ENCODE data around the gene KRT5. TPM values are rescaled to one million over a fixed set of nuclear protein-coding genes. Genes with fewer than 3 reads are reported as not detected.

The KRT5 gene
- total and polyA plus RNA-seq, 10 of the 15 experiments (the other 5 are each of a cell fraction or from before 2014, with no cell fraction given): 1.6 TPM; not detected in 9

DNA sequence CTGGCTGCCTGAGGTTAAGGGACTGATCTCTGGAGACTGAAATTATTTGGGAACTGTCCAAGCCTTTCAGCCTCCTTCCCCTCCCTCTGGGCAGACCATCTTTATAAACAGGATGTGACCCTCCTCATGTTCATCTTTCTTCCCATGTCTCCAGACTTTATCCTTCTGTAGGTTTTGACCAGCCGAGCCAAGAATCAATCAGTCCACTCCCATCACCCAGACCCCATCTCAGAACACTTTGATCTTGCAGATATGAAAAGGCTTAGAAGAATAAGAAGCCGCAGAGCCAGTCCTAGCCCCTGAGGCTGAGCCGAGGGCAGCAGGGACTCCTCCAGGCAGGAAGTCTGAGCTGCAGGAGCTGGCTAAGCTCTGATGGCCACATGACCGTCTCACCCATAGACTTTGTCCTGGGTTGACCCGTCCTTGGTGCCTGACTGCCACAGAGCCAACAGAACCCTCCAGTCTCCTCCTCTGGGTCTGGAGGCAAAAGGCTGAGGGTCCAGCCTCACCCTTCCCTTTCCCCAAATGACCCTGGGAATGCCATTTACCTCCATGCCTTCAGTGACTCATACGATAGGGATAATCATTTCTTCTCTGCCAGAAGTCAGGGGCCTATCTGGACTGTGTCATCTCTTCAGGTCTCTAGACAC is 31.1 kb upstream of the KRT5 start (continued):
- TF ChIP-seq, protein P1, sequence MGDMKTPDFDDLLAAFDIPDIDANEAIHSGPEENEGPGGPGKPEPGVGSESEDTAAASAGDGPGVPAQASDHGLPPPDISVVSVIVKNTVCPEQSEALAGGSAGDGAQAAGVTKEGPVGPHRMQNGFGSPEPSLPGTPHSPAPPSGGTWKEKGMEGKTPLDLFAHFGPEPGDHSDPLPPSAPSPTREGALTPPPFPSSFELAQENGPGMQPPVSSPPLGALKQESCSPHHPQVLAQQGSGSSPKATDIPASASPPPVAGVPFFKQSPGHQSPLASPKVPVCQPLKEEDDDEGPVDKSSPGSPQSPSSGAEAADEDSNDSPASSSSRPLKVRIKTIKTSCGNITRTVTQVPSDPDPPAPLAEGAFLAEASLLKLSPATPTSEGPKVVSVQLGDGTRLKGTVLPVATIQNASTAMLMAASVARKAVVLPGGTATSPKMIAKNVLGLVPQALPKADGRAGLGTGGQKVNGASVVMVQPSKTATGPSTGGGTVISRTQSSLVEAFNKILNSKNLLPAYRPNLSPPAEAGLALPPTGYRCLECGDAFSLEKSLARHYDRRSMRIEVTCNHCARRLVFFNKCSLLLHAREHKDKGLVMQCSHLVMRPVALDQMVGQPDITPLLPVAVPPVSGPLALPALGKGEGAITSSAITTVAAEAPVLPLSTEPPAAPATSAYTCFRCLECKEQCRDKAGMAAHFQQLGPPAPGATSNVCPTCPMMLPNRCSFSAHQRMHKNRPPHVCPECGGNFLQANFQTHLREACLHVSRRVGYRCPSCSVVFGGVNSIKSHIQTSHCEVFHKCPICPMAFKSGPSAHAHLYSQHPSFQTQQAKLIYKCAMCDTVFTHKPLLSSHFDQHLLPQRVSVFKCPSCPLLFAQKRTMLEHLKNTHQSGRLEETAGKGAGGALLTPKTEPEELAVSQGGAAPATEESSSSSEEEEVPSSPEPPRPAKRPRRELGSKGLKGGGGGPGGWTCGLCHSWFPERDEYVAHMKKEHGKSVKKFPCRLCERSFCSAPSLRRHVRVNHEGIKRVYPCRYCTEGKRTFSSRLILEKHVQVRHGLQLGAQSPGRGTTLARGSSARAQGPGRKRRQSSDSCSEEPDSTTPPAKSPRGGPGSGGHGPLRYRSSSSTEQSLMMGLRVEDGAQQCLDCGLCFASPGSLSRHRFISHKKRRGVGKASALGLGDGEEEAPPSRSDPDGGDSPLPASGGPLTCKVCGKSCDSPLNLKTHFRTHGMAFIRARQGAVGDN (IDR thresholded peaks at IDR 0.05): no peak
- TF ChIP-seq MYC (IDR thresholded peaks at IDR 0.05; ENCODE audit: insufficient read depth, insufficient read length, insufficient replicate concordance, low read length, severe bottlenecking): no peak
- no peak for TF ChIP-seq ZNF217 (IDR thresholded peaks at IDR 0.05)
- TF ChIP-seq NR2F1 (conservative IDR thresholded peaks at IDR 0.05): no peak

DNA sequence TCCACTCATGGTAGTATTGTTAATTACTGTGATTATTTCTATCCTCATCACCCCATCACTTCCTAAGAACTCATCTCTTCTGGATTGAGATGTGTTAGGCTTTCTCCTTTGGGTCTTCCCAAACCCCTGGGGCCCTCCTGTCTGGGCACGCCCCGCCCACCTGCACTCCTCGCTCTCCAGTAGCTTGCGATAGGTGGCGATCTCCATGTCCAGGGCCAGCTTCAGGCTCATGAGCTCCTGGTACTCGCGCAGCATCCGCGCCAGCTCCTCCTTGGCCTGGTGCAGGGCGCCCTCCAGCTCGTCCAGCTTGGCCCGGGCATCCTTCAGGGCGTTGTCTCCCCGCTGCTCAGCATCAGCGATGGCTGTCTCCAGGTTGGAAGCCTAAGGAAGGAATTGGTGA is 25.9 kb upstream of the KRT5 start:
- no peak overlapping the region for H3K27ac ChIP-seq (ENCODE audit: control insufficient read depth, insufficient read depth)
- intact Hi-C loops (cut with micrococcal nuclease; ENCODE audit: unreplicated experiment): no loop called here
- ATAC-seq: no peak
- ChIA-PET POLR2A (no interaction called here), SMC1A (ENCODE audit: uncharacterized antibody, unreplicated experiment) (interaction anchor here (0.6 kb wide), 1 partner anchor 337 kb away, joined by 3 read pairs; no protein-coding TSS in a partner anchor), CTCF (no interaction called here), RAD21 (ENCODE audit: unreplicated experiment) (no interaction called here)
- no peak overlapping the region for H3K4me3 ChIP-seq
- H2AFZ ChIP-seq (ENCODE audit: control insufficient read depth, low read depth, low read length): no peak overlapping the region
- no peaks in the 10 kb centered on the region for H3K79me2 ChIP-seq (ENCODE audit: control insufficient read depth, insufficient read depth, low read length)
- no peaks in the 10 kb centered on the region for H3K4me1 ChIP-seq (ENCODE audit: control insufficient read depth, insufficient read depth, low read length)
- H3K27me3 ChIP-seq (replicated peaks in 1 of 2; ENCODE audit: control insufficient read depth in 2 of 2, insufficient read depth in 2 of 2, low read length in 1 of 2): peaks cover 4% of the 10 kb centered on the region in 2 experiments; a peak in 3 of 4 replicates
- DNase-seq (ENCODE audit: low read depth, low spot score): no peak
- no peaks in the 10 kb centered on the region for H3K9me3 ChIP-seq (replicated peaks; ENCODE audit: control insufficient read depth, insufficient read depth, low read length)
- H4K20me1 ChIP-seq (ENCODE audit: control insufficient read depth, insufficient read depth): no peaks in the 10 kb centered on the region
- H3K9ac ChIP-seq (ENCODE audit: control insufficient read depth, insufficient read depth, low read length): no peak overlapping the region
- 36% methylated on average over 15 of the region's 15 CpGs for WGBS (ENCODE audit: insufficient coverage, insufficient replicate concordance, low lambda C conversion rate, missing lambda C conversion rate)
- H3K4me2 ChIP-seq (ENCODE audit: control insufficient read depth, insufficient read depth): no peak overlapping the region
- in situ Hi-C loops (cut with MboI): no loop called here
- H3K36me3 ChIP-seq (ENCODE audit: control insufficient read depth in 2 of 2, insufficient read depth in 2 of 2, low read length in 1 of 2): no peaks in the 10 kb centered on the region
- FAIRE-seq: no peak
- BruUV-seq (replicated peaks): no TSS peak
- TF ChIP-seq MEF2A (IDR thresholded peaks at IDR 0.05; ENCODE audit: insufficient read depth, low read depth, low read length) (no peak), FOXK2 (IDR thresholded peaks at IDR 0.05) (no peak), RAD21 (IDR thresholded peaks at IDR 0.05; ENCODE audit: insufficient read depth, low read depth, low read length) (no peak), MEF2B (IDR thresholded peaks at IDR 0.05; ENCODE audit: partially characterized antibody, poor library complexity, severe bottlenecking) (no peak), KLF5 (IDR thresholded peaks at IDR 0.05; ENCODE audit: partially characterized antibody) (no peak), MTA2 (IDR thresholded peaks at IDR 0.05; ENCODE audit: low read depth) (no peak), CBX3 (IDR thresholded peaks at IDR 0.05; ENCODE audit: borderline replicate concordance, low read depth) (no peak), POU2F2 (IDR thresholded peaks at IDR 0.05; ENCODE audit: borderline replicate concordance, low read depth, low read length) (no peak), NR2F1 (conservative IDR thresholded peaks at IDR 0.05) (no peak)
- TF ChIP-seq, protein P2, sequence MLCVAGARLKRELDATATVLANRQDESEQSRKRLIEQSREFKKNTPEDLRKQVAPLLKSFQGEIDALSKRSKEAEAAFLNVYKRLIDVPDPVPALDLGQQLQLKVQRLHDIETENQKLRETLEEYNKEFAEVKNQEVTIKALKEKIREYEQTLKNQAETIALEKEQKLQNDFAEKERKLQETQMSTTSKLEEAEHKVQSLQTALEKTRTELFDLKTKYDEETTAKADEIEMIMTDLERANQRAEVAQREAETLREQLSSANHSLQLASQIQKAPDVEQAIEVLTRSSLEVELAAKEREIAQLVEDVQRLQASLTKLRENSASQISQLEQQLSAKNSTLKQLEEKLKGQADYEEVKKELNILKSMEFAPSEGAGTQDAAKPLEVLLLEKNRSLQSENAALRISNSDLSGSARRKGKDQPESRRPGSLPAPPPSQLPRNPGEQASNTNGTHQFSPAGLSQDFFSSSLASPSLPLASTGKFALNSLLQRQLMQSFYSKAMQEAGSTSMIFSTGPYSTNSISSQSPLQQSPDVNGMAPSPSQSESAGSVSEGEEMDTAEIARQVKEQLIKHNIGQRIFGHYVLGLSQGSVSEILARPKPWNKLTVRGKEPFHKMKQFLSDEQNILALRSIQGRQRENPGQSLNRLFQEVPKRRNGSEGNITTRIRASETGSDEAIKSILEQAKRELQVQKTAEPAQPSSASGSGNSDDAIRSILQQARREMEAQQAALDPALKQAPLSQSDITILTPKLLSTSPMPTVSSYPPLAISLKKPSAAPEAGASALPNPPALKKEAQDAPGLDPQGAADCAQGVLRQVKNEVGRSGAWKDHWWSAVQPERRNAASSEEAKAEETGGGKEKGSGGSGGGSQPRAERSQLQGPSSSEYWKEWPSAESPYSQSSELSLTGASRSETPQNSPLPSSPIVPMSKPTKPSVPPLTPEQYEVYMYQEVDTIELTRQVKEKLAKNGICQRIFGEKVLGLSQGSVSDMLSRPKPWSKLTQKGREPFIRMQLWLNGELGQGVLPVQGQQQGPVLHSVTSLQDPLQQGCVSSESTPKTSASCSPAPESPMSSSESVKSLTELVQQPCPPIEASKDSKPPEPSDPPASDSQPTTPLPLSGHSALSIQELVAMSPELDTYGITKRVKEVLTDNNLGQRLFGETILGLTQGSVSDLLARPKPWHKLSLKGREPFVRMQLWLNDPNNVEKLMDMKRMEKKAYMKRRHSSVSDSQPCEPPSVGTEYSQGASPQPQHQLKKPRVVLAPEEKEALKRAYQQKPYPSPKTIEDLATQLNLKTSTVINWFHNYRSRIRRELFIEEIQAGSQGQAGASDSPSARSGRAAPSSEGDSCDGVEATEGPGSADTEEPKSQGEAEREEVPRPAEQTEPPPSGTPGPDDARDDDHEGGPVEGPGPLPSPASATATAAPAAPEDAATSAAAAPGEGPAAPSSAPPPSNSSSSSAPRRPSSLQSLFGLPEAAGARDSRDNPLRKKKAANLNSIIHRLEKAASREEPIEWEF (IDR thresholded peaks at IDR 0.05; ENCODE audit: insufficient replicate concordance, low read depth, low read length): no peak

All from GM12878 (cell line).